ENCODE results near the gene POU2F3. TPM values are rescaled to one million over a fixed set of nuclear protein-coding genes. Genes with fewer than 3 reads are reported as not detected.

Gene POU2F3
- total RNA-seq, 2 experiments from 2014 or later = not detected

DNA sequence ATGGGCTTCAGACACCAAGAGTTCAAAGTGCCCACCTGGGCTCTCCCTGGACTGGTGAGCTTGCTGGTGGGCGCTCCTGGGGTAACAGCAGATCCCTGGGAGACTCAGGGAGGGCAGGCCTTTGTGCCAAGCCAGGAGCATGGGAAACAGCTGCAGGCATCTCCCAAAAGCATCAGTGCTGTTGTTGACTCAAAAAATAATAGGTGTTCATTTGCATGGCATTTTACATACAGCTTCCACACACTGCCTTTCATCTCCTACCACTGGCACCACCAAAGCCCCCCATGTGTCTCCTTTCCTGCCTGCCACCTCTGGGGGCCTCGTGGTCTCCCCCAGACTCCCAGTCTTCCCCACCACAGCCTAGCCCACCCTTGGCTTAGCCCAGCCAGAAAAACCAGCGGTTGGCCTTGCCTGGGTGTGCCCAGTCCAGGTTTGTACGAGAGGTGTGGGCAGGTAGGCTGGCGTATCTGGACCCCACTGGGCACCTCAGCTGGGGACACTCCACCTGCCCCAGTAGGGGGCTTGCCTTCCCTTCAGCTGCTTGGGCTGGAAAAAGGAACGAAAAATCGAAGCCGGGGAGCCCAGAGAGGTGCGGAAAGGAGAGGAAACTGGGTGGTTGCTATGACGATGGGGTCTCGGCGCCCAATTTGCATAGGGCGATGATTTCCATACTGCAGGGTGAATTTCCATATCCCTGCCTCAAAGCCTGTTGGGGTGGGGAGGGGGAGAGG, 15.0 kb downstream of the POU2F3 start:
- ChIA-PET CTCF (no interaction called here), POLR2A (no interaction called here)
- Mint-ChIP-seq H3K9me3 (no peaks in the 10 kb centered on the region), H3K27me3 (peaks cover 83% of the 10 kb centered on the region), H3K27ac (no peak overlapping the region), H3K4me1 (peaks cover 3% of the 10 kb centered on the region), H3K36me3 (ENCODE audit: low read depth) (no peaks in the 10 kb centered on the region), H3K4me3 (no peak overlapping the region)
- no peak for DNase-seq

DNA sequence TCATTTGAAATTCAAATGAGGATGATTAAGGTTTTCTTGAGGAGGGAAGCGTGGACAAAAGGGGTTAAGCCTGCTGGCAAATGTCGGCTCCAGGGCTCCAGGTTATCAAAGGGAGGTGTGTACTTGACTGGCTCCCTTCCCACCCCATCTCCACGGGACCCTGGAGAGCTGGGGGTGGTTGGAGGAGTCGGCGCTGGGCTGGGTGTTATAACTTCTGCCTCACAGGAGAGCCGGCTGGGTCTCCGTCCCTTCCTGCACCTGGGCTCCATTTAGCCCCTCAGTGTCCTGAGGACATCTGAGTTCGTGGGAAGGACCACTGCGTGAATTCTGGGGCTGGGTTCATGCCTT, 15.6 kb downstream of the POU2F3 start:
- Mint-ChIP-seq H3K4me1 (no peaks in the 10 kb centered on the region), H3K9me3 (no peaks in the 10 kb centered on the region), H3K27me3 (peaks cover 79% of the 10 kb centered on the region), H3K27ac (no peak overlapping the region), H3K4me3 (no peak overlapping the region), H3K36me3 (ENCODE audit: low read depth) (no peaks in the 10 kb centered on the region)
- DNase-seq = no peak
- ChIA-PET POLR2A (no interaction called here), CTCF (no interaction called here)

DNA sequence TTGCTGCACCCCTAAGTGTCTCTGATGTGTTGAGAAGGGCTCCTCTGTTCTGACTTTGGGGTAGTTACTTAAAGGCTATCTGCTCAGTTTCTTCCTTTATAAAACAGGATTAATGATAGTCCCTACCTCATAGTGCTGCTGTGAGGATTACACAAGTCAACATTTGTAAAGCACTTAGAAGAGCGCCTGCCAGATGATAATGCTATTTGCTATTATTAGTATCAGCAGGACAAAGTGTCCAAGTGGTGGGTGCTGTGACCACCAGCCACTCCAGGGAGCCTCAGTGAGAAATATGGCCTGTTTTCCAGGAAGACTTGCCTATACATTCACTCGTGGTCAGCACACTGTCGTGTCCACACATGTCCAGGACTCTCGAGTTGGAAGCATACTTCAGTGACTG, 16.2 kb downstream of the POU2F3 start:
- H3K4me1 Mint-ChIP-seq = no peaks in the 10 kb centered on the region
- no peak for DNase-seq
- CTCF ChIA-PET = interaction anchor here (1.1 kb wide), 1 partner anchor 20 kb away, joined by 4 read pairs; no protein-coding TSS in a partner anchor
- no peak overlapping the region for H3K4me3 Mint-ChIP-seq
- POLR2A ChIA-PET = no interaction called here
- H3K9me3 Mint-ChIP-seq = no peaks in the 10 kb centered on the region
- peaks cover 81% of the 10 kb centered on the region for H3K27me3 Mint-ChIP-seq
- no peaks in the 10 kb centered on the region for H3K36me3 Mint-ChIP-seq (ENCODE audit: low read depth)
- no peak overlapping the region for H3K27ac Mint-ChIP-seq

DNA sequence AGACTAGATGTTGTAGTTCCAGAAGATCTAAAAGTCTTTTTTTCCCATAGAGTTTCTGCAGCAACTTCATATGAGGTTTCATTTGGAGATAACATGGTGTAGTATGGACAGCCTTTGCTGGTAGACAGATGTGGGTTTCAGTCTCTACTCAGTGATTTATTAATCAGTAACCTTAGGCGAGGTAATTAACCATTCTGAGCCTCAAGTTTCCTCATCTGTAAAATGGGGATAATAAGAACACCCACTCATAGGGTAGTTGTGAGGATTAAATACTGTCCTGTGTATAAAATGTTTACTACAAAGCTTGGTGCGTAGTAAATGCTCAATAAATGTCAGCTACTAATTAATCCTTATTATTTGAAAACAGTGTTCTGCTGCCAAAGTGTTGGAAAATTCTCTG, 16.8 kb downstream of the POU2F3 start:
- Mint-ChIP-seq H3K27ac (no peak overlapping the region), H3K27me3 (peaks cover 81% of the 10 kb centered on the region), H3K36me3 (ENCODE audit: low read depth) (no peaks in the 10 kb centered on the region), H3K9me3 (no peaks in the 10 kb centered on the region), H3K4me3 (no peak overlapping the region), H3K4me1 (no peaks in the 10 kb centered on the region)
- ChIA-PET POLR2A (no interaction called here), CTCF (interaction anchor here (1.1 to 1.2 kb wide), 2 partner anchors 21 to 46 kb away, joined by 3 to 4 read pairs; no protein-coding TSS in a partner anchor)
- DNase-seq = no peak

DNA sequence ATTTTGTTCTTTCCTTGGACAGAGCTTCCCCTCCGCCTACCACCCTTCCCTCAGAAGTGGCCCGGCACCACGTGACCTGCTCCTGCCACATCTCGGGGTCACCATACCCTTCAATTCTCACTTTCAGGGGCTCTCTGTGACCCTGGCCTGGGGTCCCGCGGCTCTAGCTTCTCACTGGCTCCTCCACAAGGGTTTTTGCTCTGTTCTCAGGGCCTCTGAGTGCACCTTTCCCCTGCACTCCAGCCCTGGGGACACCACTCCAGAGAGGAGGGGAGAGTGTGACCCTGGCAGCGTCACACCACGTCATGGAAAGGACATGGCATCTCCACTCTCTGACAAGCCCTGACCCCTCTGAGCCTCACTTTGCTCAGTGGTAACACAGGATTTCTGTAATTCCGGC, 17.4 kb downstream of the POU2F3 start:
- H3K27ac Mint-ChIP-seq = no peak overlapping the region
- ChIA-PET POLR2A (interaction anchor here (1.4 kb wide), 1 partner anchor 8 kb away, joined by 4 read pairs; no protein-coding TSS in a partner anchor), CTCF (interaction anchor here (1.2 kb wide), 1 partner anchor 46 kb away, joined by 3 read pairs; no protein-coding TSS in a partner anchor)
- H3K27me3 Mint-ChIP-seq = peaks cover 76% of the 10 kb centered on the region
- H3K36me3 Mint-ChIP-seq (ENCODE audit: low read depth) = no peaks in the 10 kb centered on the region
- DNase-seq = no peak
- no peak overlapping the region for H3K4me3 Mint-ChIP-seq
- H3K9me3 Mint-ChIP-seq = no peaks in the 10 kb centered on the region
- no peaks in the 10 kb centered on the region for H3K4me1 Mint-ChIP-seq

DNA sequence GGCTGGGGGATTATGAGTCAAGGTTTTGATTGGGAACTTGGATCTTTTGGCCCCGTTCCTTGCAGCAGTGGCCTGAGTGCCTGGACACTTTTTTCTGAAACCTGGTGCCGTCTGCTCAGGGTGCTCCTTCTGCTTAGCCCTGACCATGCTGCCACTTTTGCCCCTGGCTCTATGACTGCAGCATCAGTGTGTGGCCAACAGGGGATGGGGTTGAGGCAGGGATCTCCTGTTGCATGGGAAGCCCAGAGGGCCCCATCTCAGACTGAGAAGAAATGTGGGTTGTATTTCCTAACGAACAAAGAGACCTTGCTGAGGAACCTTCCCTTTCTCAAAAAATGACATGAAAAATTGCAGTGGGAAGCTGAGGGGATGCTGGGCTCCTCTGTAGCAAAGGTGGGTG, 18.7 kb downstream of the POU2F3 start:
- Mint-ChIP-seq H3K27me3 (peaks cover 76% of the 10 kb centered on the region), H3K27ac (no peak overlapping the region), H3K9me3 (no peaks in the 10 kb centered on the region), H3K4me1 (no peaks in the 10 kb centered on the region), H3K36me3 (ENCODE audit: low read depth) (no peaks in the 10 kb centered on the region), H3K4me3 (no peak overlapping the region)
- ChIA-PET POLR2A (interaction anchor here (1.4 kb wide), 1 partner anchor 9 kb away, joined by 4 read pairs; no protein-coding TSS in a partner anchor), CTCF (interaction anchor here (0.7 to 1.2 kb wide), 3 partner anchors 9 to 44 kb away, joined by 3 to 4 read pairs (median 3); no protein-coding TSS in a partner anchor)
- no peak for DNase-seq

DNA sequence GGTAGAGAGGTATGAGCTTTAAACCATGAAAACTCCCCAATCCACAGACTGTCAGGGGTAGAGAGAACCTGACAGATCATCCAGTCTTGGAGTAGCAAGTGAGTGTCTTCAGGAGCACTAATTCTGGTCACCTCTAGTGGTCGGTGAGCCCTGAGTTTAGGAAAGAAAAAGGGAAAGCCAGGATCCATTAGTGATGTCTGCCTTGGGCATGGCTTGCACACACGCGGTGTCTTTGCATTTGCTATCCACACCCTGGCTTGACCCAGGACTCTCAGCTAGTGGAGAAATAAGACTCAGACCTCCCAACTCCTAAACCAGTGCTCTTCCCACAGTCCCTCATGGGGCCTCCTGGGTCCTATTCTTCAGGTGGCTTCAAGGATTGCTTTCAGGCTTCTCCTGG, 19.3 kb downstream of the POU2F3 start:
- peaks cover 72% of the 10 kb centered on the region for H3K27me3 Mint-ChIP-seq
- no peak overlapping the region for H3K27ac Mint-ChIP-seq
- no peak overlapping the region for H3K4me3 Mint-ChIP-seq
- no peaks in the 10 kb centered on the region for H3K36me3 Mint-ChIP-seq (ENCODE audit: low read depth)
- H3K4me1 Mint-ChIP-seq = no peaks in the 10 kb centered on the region
- no peaks in the 10 kb centered on the region for H3K9me3 Mint-ChIP-seq
- DNase-seq = no peak
- POLR2A ChIA-PET = no interaction called here
- CTCF ChIA-PET = interaction anchor here (1.2 kb wide), 2 partner anchors 9 to 26 kb away, joined by 3 to 4 read pairs; no protein-coding TSS in a partner anchor

DNA sequence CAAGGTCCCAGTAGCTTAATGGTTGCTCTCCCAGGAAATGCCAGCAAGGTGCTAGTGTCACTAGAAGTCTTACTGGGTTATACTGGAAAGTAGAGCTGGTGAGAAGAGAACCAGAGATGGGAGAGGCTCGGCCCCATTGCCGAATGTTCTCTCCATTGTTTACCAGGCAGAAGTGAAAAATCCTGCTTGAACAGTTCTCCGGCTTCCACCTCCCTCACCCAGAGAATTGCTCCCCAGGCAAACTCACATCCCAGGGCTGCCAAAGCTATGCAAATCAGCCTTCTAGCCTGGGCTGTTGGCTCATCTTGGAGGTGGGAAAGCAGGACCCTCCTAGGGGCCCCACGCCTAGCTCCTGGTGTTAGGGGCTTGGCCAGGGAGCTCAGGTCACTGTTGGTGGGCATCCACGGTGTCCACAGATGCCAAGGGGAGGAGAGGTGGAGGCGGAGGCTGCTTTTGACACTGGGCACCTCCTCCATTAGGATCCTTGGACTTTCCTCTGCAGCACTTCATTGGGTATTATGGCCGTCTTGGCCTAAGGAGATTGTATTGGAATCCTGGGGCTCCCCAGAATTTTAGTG, 20.1 kb downstream of the POU2F3 start:
- ChIA-PET POLR2A (no interaction called here), CTCF (interaction anchor here (1.2 kb wide), 1 partner anchor 43 kb away, joined by 3 read pairs; no protein-coding TSS in a partner anchor)
- peaks cover 71% of the 10 kb centered on the region for H3K27me3 Mint-ChIP-seq
- no peak overlapping the region for H3K27ac Mint-ChIP-seq
- no peaks in the 10 kb centered on the region for H3K36me3 Mint-ChIP-seq (ENCODE audit: low read depth)
- no peak for DNase-seq
- H3K4me3 Mint-ChIP-seq = no peak overlapping the region
- H3K9me3 Mint-ChIP-seq = no peaks in the 10 kb centered on the region
- no peaks in the 10 kb centered on the region for H3K4me1 Mint-ChIP-seq

DNA sequence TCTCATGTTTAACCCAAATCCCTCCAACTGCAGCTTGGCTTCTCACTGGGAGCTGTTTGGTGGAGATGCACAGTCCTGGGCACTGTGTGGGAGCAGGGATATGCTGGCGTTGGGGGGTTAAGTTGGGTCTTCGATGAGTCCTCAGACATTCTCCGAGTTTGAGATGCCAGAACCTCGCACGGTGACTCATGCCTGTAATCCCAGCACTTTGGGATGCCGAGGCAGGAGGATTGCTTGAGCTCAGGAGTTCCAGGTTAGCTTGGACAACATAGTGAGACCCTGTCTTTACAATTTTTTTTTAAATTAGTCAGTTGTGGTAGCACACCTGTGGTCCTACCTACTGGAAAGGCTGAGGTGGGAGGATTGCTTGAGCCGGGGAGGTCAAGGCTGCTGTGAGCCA, 20.7 kb downstream of the POU2F3 start:
- Mint-ChIP-seq H3K36me3 (ENCODE audit: low read depth) (no peaks in the 10 kb centered on the region), H3K4me1 (no peaks in the 10 kb centered on the region)
- CTCF ChIA-PET = interaction anchor here (1.2 kb wide), 1 partner anchor 42 kb away, joined by 3 read pairs; no protein-coding TSS in a partner anchor

DNA sequence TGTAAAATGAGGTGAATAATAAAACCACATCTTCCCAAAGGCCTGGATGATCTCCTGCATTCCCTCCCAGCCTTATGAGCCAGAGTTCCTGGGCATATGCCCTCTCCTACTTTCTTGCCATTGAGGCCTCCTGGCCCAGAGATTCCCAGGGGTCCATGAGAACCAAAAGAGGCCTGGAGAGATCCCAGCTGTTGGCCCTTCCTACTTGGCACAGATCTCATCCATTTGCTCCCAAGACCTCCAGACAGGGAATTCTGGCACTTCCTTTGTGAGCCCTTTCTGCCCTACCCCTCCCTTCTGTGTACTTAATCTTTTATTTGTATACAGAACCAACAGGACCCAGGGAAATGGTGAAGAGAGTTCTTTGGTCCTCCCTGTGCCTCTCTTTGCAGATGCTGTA, 21.4 kb downstream of the POU2F3 start:
- Mint-ChIP-seq H3K9me3 (no peaks in the 10 kb centered on the region), H3K4me1 (no peaks in the 10 kb centered on the region), H3K27ac (no peak overlapping the region), H3K4me3 (no peak overlapping the region), H3K27me3 (peaks cover 71% of the 10 kb centered on the region), H3K36me3 (ENCODE audit: low read depth) (no peaks in the 10 kb centered on the region)
- CTCF ChIA-PET = interaction anchor here (1.2 kb wide), 1 partner anchor 42 kb away, joined by 3 read pairs; no protein-coding TSS in a partner anchor
- DNase-seq = no peak
- POLR2A ChIA-PET = no interaction called here

More for the DNA sequence above, 20.7 kb downstream of the POU2F3 start:
- DNase-seq = no peak
- no peaks in the 10 kb centered on the region for H3K9me3 Mint-ChIP-seq
- H3K27me3 Mint-ChIP-seq = peaks cover 71% of the 10 kb centered on the region
- no peak overlapping the region for H3K27ac Mint-ChIP-seq
- no peak overlapping the region for H3K4me3 Mint-ChIP-seq
- POLR2A ChIA-PET = no interaction called here

DNA sequence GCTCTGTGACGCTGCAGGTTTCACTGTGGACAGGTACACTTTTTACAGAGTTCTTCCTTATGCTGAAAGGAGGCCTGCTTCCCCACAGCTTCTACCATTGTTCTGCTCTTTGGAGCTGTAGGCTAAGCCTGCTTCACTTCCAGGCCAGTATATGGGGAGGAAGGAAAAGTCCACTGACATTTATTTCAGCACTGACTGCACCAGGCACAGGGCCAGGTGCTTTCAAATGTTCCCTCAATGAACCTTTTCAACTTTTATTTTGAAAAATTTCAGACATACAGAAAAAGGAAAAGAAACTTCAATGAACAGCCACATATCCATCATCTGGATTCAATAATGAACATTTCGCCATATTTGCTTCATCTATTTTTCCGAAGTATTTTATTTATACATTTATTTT, 22.0 kb downstream of the POU2F3 start:
- Mint-ChIP-seq H3K36me3 (ENCODE audit: low read depth) (no peaks in the 10 kb centered on the region), H3K27ac (no peak overlapping the region), H3K4me3 (no peak overlapping the region), H3K4me1 (no peaks in the 10 kb centered on the region), H3K27me3 (peaks cover 71% of the 10 kb centered on the region), H3K9me3 (no peaks in the 10 kb centered on the region)
- no peak for DNase-seq
- ChIA-PET POLR2A (no interaction called here), CTCF (no interaction called here)

DNA sequence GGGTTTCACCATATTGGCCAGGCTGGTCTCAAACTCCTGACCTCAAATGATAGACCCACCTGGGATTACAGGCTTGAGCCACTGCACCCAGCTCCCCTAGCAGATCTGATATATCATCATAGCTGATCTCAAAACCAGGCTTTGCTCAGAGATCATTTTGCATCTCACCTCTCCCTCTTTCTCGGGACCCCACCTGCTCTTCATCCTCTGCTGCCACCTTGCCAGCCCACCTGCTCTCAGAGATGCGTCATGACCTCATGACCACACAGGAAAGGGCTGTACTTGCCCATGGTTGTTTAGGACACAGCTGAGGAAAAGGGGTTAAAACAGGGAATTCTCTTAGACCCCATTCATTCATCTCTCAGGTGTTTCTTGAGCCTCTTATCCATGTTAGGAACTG, 27.4 kb downstream of the POU2F3 start:
- ChIA-PET POLR2A (no interaction called here), CTCF (interaction anchor here (0.6 to 1.4 kb wide), 3 partner anchors 8 to 54 kb away, joined by 3 to 5 read pairs (median 4); no protein-coding TSS in a partner anchor)
- H3K27me3 Mint-ChIP-seq = peaks cover 50% of the 10 kb centered on the region

DNA sequence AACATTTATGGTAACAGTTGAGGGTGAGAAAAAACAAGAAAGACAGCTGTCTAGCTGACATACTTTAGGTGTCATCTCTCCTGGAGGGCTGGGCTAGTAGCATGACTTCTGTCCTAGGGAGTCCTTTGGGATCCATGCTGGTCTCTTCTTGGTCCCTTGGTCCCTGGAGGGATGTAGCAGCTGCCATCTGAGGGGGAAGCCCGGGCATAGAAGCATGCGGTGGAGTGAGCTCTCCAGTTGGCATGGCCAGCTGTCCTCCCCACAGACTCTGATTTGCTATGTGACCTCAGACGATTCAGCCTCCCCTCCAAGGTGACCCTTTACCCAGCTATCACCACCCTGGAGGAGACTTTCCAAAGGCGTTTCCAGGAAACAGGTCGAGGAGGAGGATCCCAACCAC, 28.7 kb downstream of the POU2F3 start:
- H3K27ac Mint-ChIP-seq = no peak overlapping the region
- H3K27me3 Mint-ChIP-seq = peaks cover 51% of the 10 kb centered on the region
- H3K9me3 Mint-ChIP-seq = no peaks in the 10 kb centered on the region
- POLR2A ChIA-PET = no interaction called here
- no peak for DNase-seq
- no peak overlapping the region for H3K4me3 Mint-ChIP-seq
- no peaks in the 10 kb centered on the region for H3K36me3 Mint-ChIP-seq (ENCODE audit: low read depth)
- CTCF ChIA-PET = interaction anchor here (1.4 kb wide), 1 partner anchor 34 kb away, joined by 5 read pairs; no protein-coding TSS in a partner anchor
- no peaks in the 10 kb centered on the region for H3K4me1 Mint-ChIP-seq

More for the DNA sequence above, 27.4 kb downstream of the POU2F3 start:
- no peak overlapping the region for H3K4me3 Mint-ChIP-seq
- H3K9me3 Mint-ChIP-seq = no peaks in the 10 kb centered on the region
- no peak overlapping the region for H3K27ac Mint-ChIP-seq
- DNase-seq = no peak
- no peaks in the 10 kb centered on the region for H3K36me3 Mint-ChIP-seq (ENCODE audit: low read depth)
- H3K4me1 Mint-ChIP-seq = no peaks in the 10 kb centered on the region

Measured in activated CD4-positive, alpha-beta memory T cell treated with anti-CD3 and anti-CD28 coated beads, Interleukin-2, amount 10 ng/mL, durations not matched to agents 7 days and 5 days (primary cell).